ENCODE data around the gene XXYLT1.

- TF ChIP-seq POLR2AphosphoS5 (IDR thresholded peaks at IDR 0.05), result no peak
- TF ChIP-seq CTCF (IDR thresholded peaks at IDR 0.05), result no peak
- no peak for TF ChIP-seq POLR2A (IDR thresholded peaks at IDR 0.05)
These were observed 198.8 kb downstream of the XXYLT1 start for GRCh38 chr3:195071916-195072820.
